Stimulated activated CD8-positive, alpha-beta memory T cell treated with anti-CD3 and anti-CD28 coated beads, Interleukin-4, amount 100 ng/mL, for 24 hours (primary cell): ENCODE data around the gene METTL13.

ENCODE experiments used
- DNase-seq: peaks from one replicate; pipeline ENCODE4 v3.0.0-alpha.2; 2020; ENCODE audit warnings: low read depth

METTL13 gene

GRCh38 chr1:171781176-171781875 is at the start of gene METTL13:
Gene METTL13, plus strand, starts transcription at chr1:171781660. Its CDS starts 308 bp downstream, at chr1:171781968.
- peak; percentile 97 for DNase-seq

- DNase-seq = no peak
Measured at GRCh38 chr1:171736196-171736595, 45.3 kb upstream of the METTL13 start.

- DNase-seq = no peak
Measured at GRCh38 chr1:171738911-171739310, 42.5 kb upstream of the METTL13 start.

DNA sequence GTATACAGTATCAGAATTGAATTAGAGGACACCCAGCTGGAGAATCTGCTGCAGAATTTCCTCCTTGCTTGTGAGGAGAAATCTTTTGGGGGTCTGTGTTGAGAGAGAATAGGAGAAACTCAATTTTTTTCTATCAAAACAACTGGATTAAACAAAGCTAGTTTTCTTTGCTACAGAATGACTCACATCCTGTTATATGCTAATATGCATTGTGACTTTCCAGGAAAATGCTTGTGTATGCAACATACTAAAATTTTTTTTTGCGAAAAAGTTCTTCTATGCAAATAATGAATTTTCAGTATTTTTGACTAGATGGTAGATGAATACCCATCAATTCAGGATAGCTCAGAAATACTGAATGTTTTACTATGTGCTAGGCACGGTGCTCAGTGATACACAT is 41.8 kb upstream of the METTL13 start:
- no peak for DNase-seq

DNA sequence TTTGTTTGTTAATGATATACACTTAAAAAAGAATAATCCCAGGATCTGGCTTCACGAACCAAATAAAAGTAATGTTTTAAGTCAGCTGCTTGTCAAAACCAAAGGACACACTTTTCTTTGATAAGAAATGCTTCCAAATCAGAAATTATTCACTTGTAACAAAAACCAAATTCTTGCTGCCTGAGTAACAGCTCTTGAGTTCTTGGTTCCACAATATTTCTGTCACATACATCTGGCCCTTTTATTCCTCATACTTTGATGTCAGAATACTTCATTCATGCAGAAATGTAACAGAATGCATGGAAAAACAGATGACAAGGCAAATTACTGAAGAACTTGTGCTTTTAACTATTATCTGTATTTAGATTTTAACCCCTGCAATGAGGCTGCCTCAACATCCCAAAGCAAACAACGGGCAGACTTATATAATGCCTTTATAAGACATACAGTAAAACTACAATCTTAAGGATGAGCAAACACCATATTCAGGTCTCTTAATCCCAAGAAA is 41.0 kb upstream of the METTL13 start:
- no peak for DNase-seq

- DNase-seq = peak; percentile 15
Measured at GRCh38 chr1:171740987-171741871, 40.2 kb upstream of the METTL13 start.

DNA sequence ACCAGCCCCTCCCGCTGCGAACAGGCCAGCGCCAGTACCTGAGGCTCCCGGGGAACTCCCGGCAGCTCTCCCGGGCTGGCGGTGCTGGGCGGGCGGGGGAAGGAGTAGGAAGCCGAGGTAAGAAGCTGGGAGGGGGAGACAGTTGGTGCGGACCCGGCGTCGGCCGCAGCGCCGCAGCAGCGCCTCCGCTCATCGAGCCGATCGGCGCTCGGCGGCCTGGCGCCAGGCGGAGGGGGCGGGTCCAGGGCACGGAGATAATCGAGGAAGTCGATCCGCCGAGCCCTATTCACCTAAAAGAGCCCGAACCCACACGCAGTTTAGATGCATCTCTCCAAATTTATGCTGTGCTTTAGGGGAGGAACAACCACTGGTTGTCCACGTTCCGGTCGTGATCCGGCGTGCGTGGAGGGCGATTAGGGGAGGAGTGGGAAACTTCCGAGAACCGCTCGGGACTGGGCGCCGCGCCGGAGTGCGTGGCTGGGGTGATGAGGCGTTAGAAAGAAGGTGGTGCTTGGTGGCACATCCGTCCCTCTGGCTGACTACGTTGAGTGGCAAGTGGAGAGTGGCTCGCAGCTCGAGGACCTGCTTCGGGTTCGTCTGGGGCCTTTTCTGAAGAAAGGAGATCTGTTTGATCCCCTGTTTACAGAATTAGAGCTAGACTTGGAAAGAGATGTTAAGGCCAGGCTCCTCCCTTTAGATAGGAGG is 39.4 kb upstream of the METTL13 start, which contains the start of gene VAMP4:
VAMP4 (minus strand) TSS at position 194 of the 705 bp plus-strand sequence. CDS start 3,651 bp downstream, outside the sequence.
- DNase-seq = peak; percentile 82

- DNase-seq = no peak
Measured at GRCh38 chr1:171742577-171742922, 38.9 kb upstream of the METTL13 start.

DNA sequence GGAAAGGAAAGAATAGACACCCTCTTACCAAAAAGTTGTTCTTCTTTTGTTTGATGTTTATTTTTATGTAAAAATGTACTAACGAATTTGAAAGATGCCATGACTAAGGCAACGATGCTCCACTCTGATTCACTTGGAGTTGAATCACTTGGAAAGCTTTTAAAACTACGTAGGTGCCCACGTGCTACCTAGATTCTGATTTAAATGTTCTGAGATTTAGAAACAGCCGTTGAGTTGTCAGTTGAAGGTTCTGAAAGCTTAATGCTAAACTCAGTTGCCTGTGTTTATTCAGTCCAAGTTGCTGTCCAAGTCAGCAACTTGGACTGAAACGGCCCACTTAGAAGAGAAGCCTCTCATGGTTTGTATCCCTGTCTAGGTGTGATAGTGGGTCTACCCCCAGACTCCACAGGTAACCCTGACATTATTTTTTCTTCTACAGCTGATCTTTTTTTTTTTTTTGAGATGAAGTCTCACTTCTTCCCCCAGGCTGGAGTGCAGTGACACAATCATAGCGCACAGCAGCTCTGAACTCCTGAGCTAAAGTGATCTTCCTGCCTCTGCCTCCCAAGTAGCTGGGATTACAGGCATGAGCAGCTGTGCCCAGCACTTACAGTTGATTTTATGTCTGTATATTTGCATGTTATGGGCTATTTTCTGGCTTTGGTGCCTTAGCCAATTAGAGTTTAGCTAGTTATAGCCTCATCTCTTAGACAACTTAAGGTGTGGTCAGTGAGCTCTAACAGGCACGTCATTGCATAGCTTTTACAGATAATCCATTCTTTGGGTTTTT is 38.2 kb upstream of the METTL13 start:
- DNase-seq = no peak

- no peak for DNase-seq
Measured at GRCh38 chr1:171744986-171745385, 36.5 kb upstream of the METTL13 start.

DNA sequence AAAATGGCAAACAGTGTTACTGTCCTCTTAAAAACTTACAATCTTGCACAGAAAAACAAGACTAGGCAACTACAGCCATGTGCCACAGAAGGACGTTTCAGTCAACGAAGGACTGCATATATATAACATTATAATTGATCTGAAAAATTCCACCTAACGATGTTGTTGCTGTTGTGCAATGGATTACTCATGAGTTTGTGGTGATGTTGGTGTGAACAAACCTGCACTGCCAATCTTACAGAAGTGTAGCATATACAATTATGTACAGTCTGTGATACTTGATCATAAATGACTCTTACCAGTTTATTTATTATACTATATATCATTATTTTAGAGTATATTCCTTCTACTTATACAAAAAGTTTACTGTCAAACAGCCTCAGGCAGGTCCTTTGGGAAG is 32.8 kb upstream of the METTL13 start:
- no peak for DNase-seq

DNA sequence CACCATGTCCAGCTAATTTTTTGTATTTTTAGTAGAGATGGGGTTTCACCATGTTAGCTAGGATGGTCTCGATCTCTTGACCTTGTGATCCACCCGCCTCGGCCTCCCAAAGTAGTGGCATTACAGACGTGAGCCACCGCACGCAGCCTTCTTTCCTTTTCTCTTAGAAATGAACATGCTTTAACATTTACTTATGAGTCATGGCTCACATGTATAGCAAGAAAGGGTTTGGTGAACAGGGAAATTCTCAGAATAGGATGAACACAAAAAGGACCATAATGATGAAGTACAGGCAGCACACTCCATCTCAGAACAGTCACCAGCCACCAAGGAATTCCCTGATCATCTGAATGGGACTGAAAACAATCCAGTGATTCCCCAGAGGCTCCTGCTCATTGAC is 30.2 kb upstream of the METTL13 start:
- no peak for DNase-seq

GRCh38 chr1:171753182-171753581 is 28.3 kb upstream of the METTL13 start:
- no peak for DNase-seq

DNA sequence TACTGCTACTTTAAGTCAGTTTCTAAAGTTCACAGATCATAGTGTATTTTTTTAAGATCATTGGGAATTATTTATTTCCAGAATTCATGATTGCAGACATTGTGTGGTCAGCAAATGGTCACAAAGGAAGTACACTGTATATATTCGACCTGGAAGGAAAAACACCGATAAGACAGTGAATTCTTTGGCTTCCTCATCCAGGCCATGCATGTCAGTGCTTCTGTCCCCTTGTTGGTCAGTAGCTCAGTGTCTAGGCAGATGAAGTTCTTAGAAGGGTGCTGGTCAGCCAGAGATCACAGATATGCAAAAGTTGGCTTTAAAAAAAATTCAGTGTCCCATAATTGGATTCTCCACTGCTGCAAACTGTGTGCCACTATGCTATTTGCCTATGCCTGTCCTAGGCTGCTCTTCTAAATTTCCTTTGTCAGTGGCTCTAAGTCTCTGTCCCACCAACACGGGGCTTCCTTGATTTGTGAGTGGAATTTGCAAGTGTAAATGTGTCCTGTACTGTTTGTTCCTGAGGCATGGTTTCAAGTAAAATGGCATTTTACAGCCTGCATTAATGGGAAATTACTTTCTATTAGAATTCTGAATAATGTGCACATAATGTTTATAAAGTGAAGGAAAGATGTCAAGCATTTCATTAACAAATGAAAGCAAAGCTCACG is 27.6 kb upstream of the METTL13 start:
- no peak for DNase-seq

DNA sequence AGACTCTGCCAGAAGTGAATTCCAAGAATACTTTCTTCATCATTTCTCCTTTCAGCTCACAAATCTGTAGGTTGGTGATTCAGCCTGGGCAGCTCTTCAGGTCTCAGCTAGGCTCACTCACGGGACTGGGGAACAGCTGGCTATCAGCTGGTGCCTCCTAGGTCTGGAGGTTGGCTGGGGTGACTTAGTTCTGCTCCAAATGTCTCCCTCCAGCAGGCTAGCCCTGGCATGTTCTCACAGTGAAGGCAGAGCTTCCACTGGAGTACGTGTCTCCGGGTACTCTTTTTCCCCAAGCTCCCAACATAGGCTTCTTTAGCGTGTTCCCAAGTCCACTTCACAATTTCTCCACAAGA is 27.1 kb upstream of the METTL13 start:
- no peak for DNase-seq

- DNase-seq = no peak
Measured at GRCh38 chr1:171754971-171755370, 26.5 kb upstream of the METTL13 start.

GRCh38 chr1:171756856-171757255 is 24.6 kb upstream of the METTL13 start:
- DNase-seq = no peak

- no peak for DNase-seq
Measured at GRCh38 chr1:171758011-171758410, 23.4 kb upstream of the METTL13 start.

DNA sequence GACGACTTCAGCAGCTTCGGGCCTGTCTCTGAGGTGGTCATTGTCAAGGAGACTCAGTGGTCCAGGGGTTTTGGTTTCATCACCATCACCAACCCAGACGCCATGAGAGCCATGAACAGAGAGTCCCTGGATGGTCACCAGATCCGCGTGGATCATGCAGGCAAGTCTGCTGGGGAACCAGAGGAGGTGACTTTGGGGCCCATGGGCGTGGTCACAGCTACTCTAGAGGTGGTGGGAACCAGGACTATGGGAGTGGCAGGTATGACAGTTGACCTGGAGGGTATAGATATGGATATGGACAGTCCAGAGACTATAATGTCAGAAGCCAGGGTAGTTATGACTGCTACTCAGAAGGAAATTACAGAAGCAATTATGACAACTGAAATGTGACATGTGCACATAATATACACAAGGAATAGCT is 19.3 kb upstream of the METTL13 start:
- DNase-seq = no peak

DNA sequence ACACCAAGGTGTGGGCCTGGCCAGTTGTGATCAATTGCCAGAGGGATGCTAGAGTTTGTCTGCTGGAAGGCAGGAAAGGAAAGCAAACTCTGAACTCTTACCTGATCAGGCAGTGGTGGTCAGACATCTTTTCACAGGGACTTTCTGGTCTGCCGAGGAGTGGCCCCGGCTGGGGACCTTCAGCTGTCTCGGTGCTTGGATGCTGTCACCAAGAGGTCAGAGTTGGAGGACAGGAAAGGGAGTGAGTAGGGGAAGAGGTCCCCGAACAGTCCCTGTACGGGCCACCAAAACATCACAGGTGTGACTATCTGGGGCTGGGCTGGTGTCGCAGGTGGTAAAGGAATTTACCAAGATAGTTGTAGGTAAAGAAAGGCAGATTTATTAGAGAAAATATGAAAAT is 17.7 kb upstream of the METTL13 start:
- no peak for DNase-seq

GRCh38 chr1:171769171-171769570 is 12.3 kb upstream of the METTL13 start:
- DNase-seq = no peak
